SKM-1 (cell line): ENCODE data around the gene FKBP10.
"Not testable (repeated sequence)": the region's sequence is repeated elsewhere in the genome, so short reads cannot be mapped to it uniquely, and the experiment has no call there.

Experiments used
- DNase-seq: peaks from one replicate; lab custom pipeline; 2025; ENCODE audit not compliant: unreplicated experiment; lab: John Stamatoyannopoulos, UW

Gene FKBP10

DNA sequence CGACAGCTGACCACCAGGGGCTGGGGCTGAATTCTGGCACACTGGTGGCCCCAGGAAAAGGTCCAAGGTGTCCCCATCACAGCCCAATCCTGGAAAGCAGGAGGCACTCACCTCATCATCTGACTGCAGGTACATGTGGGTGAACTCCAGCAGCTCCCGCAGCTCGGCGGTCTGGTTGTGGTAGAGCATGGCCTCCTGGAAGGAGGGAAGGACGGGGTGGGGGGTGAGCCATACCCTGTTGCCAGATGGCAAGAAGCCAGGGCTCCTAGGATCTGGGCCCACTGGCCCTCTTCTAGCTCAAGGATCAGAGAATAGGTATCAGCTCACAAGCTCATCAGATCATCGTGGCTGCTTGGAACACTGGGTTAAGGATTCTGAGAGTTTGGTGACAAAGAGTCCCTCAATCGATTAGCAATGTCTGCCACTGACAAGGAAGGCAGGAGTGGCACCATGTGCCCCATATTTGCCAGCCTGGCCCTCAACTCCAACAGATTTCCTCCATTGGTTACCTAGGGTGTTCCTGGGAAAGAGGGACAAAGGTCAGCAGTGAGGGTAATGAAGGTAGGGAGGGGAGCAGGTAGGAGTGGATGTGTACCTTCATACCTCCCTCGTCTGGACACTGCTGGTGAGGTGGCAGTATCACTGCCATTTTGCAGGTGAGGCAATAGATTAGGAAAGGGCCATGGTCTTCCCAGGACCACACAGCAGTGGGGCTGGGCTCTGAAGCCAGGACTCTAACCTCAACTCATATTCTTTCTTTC lies 5.9 kb upstream of the FKBP10 start:
- DNase-seq: no peak

DNA sequence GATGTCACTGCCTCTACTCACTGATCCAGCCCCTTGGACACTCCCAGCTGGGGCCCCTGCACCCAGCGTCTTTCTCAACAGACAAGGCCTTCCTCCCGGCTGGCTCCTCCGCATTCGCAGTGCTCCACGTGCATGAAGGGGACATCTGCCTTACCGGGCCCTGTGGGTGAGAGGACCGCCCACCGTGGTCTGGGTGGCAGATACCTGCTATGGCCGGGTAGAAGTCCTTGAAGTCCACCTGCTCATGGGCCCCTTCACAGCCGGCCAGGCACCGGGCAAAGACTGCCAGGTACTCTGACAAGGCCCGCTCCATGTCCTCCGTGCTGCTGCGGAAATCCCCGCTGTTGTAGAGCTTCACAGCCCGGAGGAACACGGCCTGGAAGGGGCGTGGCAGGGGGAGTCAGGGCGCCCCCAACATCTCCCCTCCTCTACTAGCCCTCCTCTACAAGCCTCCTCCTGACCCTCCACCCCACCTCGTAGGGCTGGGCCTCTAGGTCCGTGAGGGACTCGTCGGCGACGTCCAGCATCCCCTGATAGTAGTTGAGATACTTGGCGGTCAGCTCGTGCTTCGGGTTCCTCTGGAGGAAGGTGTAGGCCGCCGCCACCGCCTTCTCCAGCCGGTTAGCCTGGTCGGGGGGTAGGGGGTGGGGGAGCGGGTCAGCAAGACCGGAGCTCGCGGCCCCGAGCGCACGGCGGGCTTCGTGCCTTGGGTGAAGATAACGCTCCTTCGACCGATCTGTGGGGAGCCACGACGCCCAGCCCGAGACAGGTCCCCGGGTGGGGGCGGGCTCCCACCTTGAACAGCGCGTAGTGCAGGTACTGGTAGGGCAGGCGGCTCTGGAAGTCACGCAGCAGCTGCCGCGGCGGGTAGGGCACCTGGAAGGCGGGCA lies 1.9 kb upstream of the FKBP10 start:
- DNase-seq: no peak

DNA sequence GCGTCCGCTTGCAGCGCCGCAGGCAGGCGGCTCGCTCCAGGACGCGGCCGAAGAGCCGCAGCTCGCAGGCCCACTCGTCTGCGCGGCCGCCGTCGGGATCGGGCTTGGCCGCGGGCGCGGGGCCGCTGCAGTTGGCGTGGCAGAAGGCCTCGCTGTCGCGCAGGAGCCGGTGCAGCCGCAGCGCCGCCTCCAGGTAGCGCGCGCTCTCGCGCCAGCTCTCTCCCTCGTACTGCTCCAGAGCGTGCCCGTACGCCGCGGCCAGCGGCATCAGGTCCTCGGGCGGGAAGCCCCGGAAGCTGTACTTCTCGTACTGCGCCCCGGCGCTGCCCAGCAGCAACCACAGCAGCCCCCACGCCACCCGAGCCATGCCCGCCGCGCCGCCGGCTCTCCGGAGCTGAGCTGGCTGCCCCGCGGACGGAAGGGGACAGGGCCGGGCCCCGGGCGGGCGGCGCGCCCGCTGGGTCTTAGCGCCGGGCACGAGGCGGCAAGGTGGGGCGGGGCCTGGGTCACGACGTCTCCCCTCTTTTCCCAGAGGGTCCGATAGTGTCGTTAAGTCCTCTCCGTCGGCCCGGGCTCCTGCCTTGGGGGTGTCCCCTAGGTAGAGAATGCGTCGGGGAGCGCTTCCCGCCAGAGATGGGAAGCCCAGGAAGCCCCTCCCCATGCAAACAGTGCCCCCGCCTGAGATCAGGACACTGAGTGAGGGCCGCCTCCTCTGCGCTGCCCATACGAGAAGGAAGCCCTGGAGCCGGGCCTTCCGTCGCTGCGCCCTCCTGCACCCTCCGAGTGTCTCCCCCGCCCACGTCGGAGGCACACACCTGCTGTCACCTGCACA lies 1.0 kb upstream of the FKBP10 start, which contains the start of gene P3H4:
Gene P3H4, minus strand, starts transcription at position 401 of the 832 bp plus-strand sequence. Its CDS starts 34 bp downstream, at position 367.
- peak; percentile 21 for DNase-seq

DNA sequence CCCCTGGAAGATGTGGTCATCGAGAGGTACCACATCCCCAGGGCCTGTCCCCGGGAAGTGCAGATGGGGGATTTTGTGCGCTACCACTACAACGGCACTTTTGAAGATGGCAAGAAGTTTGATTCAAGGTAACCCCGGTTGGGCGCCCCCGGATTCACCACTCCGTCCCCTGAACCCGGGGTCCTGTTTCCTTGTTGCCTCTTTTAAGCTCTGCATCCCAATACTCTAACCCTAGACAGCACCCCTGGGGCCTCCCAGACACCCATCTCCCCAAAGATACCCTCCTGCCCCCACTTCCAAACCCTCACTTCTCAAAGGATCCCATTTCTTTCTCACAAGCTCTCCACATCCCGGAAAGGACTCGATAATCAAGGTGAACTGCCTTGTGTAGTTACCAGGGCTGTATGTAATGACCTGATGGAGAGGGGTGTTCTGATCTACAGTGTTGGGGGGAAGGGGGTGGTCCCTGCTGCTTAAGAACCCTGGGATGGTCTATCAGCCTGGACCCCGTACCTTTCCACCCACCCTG lies 412 bp downstream of the FKBP10 start:
- no peak for DNase-seq

DNA sequence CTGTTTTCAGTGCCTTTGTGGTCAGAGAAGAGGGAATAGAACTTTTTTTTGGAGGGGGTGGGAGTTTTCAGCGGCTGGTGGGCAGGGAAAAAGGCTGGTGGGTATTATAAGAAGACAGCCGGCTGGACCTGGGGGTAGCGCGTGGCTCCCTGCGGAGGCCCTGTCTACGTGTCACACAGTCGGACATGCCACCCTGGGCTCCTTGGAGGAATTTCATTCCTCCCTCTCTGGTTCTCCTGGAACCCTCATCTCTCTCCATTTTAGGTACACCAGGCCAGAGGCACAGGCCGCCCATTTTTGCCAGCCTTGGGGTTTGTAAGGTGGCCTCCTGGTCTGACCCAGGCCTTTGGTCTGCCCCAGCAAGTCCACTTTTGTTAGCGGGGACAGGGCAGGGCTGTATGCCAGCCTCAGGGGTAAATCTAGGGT lies 908 bp downstream of the FKBP10 start:
- DNase-seq: no peak

DNA sequence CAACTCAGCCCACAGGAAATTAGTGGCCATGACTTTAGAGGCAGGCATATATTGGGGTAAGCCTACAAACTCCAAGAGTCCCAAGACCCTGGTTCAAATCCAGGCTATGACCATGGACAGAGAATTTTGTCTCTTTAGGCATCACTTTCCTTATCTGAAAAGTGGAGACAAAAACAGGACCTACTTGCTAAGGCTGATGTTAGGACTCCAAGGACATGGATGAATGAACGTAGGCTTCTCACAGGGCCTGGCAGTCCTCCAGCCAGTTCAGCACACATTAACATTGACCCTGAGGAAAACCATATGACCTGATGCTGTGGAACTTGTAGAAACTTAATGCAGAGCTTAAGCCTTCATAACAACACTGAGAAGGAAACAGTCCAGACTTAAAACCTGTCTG lies 1.4 kb downstream of the FKBP10 start:
- DNase-seq: no peak

DNA sequence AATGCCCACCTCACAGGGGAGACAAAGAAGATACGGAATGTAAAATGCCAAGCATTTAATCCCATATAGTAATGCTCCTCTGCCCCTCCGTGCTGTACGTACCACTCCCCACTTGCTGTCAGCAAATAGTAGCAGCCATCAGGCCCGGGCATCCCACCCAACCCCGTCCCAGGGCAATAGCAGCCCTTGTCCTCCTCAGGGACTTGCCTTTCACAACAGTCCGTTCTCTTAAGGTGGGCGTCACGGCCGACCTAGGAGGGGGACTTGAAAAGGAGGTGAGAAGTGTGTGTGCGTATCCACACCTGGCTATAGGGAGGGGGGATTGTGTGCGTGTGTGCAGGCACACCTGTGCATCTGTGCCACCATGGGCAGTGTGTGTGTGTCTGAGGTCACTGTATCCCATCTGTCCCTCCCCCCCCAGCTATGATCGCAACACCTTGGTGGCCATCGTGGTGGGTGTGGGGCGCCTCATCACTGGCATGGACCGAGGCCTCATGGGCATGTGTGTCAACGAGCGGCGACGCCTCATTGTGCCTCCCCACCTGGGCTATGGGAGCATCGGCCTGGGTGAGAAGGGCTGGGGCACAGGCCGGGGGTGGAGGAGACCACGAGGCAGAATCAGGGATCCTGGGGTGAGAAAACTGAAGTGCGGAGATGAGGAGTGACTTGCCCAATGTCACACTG lies 4.0 kb downstream of the FKBP10 start:
- DNase-seq: no peak

DNA sequence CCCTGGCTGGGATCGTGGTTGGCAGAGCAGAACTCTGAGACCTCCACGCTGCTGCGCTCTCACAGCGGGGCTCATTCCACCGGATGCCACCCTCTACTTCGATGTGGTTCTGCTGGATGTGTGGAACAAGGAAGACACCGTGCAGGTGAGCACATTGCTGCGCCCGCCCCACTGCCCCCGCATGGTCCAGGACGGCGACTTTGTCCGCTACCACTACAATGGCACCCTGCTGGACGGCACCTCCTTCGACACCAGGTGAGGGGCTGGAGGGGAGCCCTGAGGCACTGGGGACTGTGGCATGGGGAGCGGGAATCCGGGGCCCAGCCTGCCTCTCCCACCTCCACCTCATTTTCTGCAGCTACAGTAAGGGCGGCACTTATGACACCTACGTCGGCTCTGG lies 5.2 kb downstream of the FKBP10 start:
- no peak for DNase-seq

DNA sequence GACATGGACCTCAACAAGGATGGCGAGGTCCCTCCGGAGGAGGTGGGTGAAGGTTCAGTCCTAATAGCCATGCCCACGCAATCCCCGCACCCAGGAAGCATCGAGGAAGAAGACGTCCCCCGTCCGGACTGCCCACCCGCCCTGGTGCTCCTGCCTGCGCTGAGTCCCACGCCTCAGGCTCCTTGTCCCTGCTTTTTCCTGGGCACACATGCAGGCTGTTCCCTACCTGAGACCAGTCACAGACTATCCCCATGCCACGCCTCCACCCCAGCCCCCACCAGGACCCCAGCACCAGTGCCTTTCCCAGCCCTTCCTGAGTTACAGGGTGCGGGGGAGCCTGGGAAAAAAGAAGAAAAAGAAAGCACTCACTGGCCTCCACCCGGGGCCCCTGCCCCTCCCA lies 9.0 kb downstream of the FKBP10 start:
- no peak for DNase-seq

DNA sequence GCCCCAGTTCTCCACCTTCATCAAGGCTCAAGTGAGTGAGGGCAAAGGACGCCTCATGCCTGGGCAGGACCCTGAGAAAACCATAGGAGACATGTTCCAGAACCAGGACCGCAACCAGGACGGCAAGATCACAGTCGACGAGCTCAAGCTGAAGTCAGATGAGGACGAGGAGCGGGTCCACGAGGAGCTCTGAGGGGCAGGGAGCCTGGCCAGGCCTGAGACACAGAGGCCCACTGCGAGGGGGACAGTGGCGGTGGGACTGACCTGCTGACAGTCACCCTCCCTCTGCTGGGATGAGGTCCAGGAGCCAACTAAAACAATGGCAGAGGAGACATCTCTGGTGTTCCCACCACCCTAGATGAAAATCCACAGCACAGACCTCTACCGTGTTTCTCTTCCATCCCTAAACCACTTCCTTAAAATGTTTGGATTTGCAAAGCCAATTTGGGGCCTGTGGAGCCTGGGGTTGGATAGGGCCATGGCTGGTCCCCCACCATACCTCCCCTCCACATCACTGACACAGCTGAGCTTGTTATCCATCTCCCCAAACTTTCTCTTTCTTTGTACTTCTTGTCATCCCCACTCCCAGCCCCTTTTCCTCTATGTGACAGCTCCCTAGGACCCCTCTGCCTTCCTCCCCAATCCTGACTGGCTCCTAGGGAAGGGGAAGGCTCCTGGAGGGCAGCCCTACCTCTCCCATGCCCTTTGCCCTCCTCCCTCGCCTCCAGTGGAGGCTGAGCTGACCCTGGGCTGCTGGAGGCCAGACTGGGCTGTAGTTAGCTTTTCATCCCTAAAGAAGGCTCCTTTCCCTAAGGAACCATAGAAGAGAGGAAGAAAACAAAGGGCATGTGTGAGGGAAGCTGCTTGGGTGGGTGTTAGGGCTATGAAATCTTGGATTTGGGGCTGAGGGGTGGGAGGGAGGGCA lies 9.7 kb downstream of the FKBP10 start:
- DNase-seq: no peak

DNA sequence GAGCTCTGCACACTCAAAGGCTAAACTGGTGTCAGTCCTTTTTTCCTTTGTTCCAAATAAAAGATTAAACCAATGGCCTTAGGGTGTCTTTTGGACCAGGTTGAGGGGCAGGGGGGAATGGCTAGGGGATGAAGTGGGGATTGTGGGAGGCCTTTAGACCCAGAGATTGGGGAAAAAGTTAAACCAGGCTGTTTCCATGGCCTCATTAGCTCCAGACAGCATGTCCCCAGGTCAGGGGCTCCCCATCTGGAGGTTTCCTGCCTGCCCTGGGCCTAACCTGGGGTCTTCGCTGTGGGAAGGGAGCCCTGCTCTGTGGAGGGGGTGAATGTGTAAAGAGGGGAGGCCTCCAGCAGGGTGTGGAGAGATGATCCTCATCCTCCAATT lies 10.3 kb downstream of the FKBP10 start:
- DNase-seq: no peak

DNA sequence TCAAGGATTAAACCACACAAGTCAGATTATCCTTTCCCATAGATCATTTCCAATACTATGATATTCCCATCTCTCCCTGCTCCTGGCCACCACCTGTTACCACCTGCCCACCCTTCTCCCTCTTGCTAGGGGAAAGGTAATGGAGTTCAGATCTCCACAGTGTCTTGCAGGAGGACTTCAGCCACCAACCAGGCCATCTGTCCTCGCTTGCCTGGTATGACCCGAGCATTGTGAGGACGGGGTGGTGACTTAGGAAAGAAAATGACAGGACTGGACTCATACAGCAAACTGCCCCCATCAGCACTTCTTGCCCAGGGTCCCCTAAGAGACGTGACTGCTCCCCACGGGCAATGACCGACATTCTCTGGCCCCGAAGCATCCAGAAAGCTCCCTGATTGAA lies 10.8 kb downstream of the FKBP10 start:
- no peak for DNase-seq

DNA sequence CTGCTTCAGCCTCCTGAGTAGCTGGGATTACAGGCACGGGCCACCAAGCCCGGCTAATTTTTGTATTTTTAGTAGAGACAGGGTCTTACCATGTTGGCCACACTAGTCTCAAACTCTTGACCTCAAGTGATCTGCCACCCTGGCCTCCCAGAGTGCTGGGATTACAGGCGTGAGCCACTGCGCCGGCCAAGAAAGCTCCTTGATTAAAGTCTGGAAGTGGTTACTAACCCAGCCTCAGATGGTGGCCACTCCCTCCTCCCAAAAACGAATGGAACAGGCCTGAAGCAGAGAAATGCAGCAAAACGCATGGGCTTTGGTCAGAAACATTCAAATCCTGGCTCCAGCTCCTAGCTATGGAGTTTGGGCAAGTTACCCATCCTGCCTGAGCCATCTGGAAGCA lies 11.3 kb downstream of the FKBP10 start:
- DNase-seq: no peak

DNA sequence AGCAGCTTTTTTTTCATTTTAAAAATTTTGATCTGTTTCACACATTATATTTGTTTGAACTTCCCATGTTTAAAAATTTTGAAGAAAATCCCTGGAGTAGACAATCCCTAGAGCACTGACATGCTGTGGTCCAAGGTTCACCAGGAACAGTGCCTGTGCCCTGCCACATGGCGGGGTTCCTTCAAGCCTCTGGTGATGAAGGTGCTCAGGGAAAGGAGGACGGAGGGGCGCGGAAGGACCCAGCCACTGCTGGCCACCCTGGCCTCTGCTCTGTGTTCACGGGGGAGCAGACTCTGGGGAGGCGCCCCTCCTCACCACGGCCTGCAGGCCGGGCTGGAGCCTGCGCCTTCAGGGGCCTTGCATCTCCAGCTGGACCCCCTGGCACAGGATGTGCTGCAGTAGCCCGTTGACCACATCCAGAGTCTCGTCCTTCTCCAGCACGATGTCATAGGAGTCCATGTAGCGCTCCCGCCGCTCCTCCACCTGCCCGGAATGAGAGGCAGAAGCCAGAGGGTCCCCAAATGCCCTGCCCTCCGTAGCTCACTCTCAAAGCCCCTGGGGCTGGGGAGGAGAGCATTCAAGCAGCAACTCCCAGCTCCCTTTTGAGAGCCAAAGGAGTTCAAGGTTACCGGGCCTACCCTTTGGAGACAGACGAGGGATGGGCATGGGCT lies 12.5 kb downstream of the FKBP10 start:
- DNase-seq: no peak

DNA sequence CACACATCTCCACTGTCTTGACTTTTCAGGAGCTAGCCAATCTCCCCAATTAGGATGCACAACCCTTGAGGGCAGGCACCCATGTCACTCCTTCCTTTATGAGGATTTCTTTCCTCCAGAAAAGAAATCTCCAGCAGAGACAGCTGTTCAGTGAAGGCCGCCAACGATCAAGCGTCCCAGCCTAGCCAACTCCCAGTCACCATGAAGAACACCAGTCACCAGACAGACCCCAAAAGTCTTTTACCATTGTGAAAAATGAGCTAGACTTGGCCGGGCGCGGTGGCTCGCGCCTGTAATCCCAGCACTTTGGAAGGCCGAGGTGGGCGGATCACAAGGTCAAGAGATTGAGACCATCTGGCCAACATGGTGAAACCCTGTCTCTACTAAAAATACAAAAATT lies 17.2 kb downstream of the FKBP10 start:
- DNase-seq: not testable (repeated sequence)

DNA sequence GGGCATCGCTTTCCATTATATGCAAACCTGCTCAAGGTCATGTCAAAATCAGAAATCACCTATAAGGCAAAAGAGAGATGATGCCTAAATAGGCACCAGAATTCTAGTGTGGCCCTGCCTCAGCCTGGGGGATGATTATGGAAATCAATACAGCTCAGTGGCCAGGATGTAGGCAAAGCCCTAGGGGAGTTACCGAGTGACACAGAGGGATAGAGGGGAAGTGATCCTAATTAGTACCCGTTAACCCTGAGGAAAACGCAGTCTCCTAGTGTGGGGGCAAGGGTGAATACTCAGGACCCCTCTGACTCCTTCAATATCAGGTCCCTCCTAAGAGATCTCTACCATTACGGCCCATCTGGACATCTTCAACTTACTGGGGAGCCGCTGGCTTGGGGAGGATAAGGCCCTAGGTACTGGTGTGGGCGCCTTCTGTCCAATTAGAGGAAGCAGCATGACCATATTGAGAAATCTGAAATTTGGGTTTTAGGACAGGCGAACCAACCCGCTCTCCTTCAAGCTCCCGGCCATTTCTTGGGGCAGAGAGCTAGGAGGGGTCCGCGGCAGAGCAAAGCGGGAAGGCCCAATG lies 22.5 kb downstream of the FKBP10 start:
- peak; percentile 13 for DNase-seq

DNA sequence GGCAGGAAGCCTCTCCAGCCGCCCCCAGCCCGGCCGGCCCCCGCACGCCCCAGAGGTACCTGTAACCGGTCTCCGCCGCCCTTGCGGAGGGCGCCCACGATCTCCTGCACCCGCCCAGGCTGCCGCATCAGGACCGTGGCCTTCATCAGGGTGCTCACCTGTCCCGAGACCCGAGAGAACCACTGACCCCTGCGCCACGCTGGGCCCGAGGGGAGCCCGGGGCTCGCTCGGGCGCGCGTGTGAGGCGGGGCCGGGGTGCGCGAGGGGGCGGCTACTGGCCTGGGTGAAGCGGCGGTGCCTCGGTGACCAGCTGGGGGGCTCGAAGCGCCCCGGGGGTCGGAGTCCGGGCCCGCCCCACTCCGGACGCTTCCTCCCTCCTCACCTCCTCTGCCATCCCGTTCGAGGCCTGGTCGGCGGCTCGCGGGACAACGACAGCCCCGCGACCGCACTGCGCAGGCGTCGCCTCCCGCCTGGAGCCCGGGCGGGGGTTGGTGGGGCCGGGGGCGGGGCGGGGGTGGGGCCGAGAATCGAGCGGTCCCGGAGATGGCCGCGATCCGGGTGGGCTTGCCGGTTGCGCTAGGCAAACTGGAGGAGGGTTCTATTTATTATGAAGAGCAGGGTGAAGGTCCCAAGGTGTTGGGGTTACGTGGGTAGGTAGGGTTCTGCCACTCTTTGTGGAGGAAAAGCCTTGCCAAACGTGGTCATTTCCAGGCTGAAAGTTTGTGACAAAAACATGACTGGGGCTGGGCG lies 23.2 kb downstream of the FKBP10 start, which contains the start of gene NT5C3B:
Gene NT5C3B, minus strand, starts transcription at position 433 of the 750 bp plus-strand sequence. Its CDS starts 39 bp downstream, at position 394.
- DNase-seq: peak; percentile 33
